ENCODE results near the gene JAKMIP1.

GRCh38 chr4:6193399-6193798 lies 7.0 kb downstream of the JAKMIP1 start:
- TF ChIP-seq CTCF (IDR thresholded peaks at IDR 0.05) (no peak), EZH2 (IDR thresholded peaks at IDR 0.05; ENCODE audit: borderline replicate concordance, insufficient read depth, low read depth, low read length, poor library complexity, severe bottlenecking) (no peak)
